HL-60 (cell line): ENCODE results near the gene MCCD1.

Experiments
- DNase-seq, 2 experiments: peaks; one replicate each; pipeline ENCODE4 v3.0.0-alpha.2; 2010 to 2020; ENCODE audit warnings: low read depth in 1 of 2, low spot score in 1 of 2
- H3K27ac ChIP-seq: fragments of 250-450 bp; sonication (Bioruptor Pico); replicated peaks from 2 replicates; pipeline ENCODE4 v1.5.1; 2020; ENCODE audit warnings: mild to moderate bottlenecking, moderate library complexity
- H3K27me3 ChIP-seq: fragments of 250-450 bp; sonication (Bioruptor Pico); 2 replicates; pipeline ENCODE4 v1.5.1; 2021; ENCODE audit warnings: mild to moderate bottlenecking, moderate library complexity; ENCODE audit not compliant: insufficient read depth, poor library complexity, severe bottlenecking
- H3K4me3 ChIP-seq: replicated peaks from 2 replicates; pipeline ENCODE4 v1.5.1; 2011; ENCODE audit warnings: mild to moderate bottlenecking, control low read depth, low read length; ENCODE audit not compliant: insufficient read depth
- GABPA ChIP-seq: IDR thresholded peaks from 2 replicates; pipeline ENCODE4 v1.6.1; 2012; ENCODE audit warnings: low read depth
- POLR2AphosphoS5 ChIP-seq: IDR thresholded peaks from 2 replicates; pipeline ENCODE4 v1.6.1; 2012; ENCODE audit warnings: low read depth
- SPI1 ChIP-seq: IDR thresholded peaks from 2 replicates; pipeline ENCODE4 v1.6.1; 2012; ENCODE audit warnings: low read depth, mild to moderate bottlenecking, borderline replicate concordance
- TF ChIP-seq, protein P1 (sequence below): IDR thresholded peaks from 2 replicates; pipeline ENCODE4 v1.6.1; 2012; ENCODE audit warnings: low read depth; ENCODE audit not compliant: insufficient replicate concordance
- TF ChIP-seq, protein P2 (sequence below): IDR thresholded peaks from one replicate; pipeline ENCODE4 v1.5.1; 2011; ENCODE audit warnings: low read length, control low read depth, inconsistent platforms; ENCODE audit not compliant: insufficient read depth

MCCD1 gene

DNA sequence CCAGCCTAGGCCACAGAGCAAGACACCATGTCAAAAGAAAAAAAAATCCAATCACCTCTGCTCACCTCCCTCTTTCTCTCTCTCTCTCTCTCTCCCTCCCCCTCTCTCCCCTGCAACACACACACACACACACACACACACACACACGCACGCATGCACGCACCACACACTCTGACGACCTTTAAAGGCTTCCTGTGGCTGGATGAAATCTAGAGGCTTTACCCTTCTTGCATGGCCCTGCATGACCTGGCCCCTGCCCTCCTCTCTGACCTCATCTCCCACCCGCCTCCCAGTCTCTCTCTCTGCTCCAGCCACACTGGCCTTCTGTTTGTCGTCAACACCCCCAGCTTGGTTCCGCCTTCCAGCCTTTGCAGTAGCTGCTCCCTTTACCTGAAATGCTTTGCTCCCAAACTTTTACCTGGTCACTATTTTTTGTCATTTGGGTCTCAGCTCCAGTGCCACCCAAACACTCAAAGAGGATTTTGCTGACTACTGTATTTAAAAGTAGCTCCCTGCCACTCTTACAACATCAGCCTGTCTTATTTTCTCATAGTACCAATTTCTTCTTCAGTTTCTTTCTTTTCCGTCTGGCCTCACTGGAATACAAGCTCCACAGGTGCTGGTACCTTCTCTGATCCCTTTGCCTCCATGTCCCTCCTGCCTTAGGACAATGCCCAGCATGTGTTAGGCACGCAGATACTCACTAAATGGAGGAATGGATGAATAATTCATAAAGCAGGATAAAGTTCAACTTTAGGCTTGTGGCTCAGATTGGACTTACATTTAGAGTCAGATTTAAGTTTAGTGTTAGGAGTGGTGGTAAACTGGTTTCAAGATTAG is 39.0 kb downstream of the MCCD1 start:
- DNase-seq: no peak
- H3K27ac ChIP-seq: no peak overlapping the region
- H3K27me3 ChIP-seq: no peaks in the 10 kb centered on the region
- TF ChIP-seq, protein P1, sequence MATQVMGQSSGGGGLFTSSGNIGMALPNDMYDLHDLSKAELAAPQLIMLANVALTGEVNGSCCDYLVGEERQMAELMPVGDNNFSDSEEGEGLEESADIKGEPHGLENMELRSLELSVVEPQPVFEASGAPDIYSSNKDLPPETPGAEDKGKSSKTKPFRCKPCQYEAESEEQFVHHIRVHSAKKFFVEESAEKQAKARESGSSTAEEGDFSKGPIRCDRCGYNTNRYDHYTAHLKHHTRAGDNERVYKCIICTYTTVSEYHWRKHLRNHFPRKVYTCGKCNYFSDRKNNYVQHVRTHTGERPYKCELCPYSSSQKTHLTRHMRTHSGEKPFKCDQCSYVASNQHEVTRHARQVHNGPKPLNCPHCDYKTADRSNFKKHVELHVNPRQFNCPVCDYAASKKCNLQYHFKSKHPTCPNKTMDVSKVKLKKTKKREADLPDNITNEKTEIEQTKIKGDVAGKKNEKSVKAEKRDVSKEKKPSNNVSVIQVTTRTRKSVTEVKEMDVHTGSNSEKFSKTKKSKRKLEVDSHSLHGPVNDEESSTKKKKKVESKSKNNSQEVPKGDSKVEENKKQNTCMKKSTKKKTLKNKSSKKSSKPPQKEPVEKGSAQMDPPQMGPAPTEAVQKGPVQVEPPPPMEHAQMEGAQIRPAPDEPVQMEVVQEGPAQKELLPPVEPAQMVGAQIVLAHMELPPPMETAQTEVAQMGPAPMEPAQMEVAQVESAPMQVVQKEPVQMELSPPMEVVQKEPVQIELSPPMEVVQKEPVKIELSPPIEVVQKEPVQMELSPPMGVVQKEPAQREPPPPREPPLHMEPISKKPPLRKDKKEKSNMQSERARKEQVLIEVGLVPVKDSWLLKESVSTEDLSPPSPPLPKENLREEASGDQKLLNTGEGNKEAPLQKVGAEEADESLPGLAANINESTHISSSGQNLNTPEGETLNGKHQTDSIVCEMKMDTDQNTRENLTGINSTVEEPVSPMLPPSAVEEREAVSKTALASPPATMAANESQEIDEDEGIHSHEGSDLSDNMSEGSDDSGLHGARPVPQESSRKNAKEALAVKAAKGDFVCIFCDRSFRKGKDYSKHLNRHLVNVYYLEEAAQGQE: no peak
- TF ChIP-seq GABPA: no peak
- no peak for TF ChIP-seq POLR2AphosphoS5
- TF ChIP-seq SPI1: no peak
- TF ChIP-seq, protein P2, sequence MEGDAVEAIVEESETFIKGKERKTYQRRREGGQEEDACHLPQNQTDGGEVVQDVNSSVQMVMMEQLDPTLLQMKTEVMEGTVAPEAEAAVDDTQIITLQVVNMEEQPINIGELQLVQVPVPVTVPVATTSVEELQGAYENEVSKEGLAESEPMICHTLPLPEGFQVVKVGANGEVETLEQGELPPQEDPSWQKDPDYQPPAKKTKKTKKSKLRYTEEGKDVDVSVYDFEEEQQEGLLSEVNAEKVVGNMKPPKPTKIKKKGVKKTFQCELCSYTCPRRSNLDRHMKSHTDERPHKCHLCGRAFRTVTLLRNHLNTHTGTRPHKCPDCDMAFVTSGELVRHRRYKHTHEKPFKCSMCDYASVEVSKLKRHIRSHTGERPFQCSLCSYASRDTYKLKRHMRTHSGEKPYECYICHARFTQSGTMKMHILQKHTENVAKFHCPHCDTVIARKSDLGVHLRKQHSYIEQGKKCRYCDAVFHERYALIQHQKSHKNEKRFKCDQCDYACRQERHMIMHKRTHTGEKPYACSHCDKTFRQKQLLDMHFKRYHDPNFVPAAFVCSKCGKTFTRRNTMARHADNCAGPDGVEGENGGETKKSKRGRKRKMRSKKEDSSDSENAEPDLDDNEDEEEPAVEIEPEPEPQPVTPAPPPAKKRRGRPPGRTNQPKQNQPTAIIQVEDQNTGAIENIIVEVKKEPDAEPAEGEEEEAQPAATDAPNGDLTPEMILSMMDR: no peak
- H3K4me3 ChIP-seq: no peak overlapping the region

DNA sequence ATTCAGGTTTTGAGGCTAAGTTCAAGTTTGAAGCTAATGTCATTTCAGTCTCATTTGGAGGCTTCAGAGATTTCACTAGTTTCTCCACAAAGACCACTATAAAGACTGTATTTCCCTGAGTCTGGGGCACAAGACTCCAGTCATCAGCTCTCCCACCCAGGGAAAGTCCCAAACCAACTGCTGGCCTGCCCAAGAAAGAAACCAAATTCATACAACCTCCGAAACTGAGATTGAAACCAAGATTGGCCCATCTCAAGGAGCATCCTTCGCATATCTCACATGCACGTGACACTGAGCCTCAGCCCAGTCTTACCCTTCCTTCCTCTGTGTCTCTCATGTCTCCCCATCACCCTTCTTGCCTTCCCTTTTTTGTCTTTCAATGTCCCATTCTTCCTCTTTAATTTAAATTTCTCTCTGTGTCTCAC is 39.8 kb downstream of the MCCD1 start:
- peak in 1 of 2 experiments; percentile 66 for DNase-seq
- TF ChIP-seq POLR2AphosphoS5 (no peak), SPI1 (peak; percentile 64; the same call in 1 of the 2 replicates), GABPA (no peak)
- TF ChIP-seq, protein P1: no peak
- TF ChIP-seq, protein P2: no peak
- H3K27me3 ChIP-seq: no peaks in the 10 kb centered on the region
- H3K4me3 ChIP-seq: no peak overlapping the region
- no peak overlapping the region for H3K27ac ChIP-seq

DNA sequence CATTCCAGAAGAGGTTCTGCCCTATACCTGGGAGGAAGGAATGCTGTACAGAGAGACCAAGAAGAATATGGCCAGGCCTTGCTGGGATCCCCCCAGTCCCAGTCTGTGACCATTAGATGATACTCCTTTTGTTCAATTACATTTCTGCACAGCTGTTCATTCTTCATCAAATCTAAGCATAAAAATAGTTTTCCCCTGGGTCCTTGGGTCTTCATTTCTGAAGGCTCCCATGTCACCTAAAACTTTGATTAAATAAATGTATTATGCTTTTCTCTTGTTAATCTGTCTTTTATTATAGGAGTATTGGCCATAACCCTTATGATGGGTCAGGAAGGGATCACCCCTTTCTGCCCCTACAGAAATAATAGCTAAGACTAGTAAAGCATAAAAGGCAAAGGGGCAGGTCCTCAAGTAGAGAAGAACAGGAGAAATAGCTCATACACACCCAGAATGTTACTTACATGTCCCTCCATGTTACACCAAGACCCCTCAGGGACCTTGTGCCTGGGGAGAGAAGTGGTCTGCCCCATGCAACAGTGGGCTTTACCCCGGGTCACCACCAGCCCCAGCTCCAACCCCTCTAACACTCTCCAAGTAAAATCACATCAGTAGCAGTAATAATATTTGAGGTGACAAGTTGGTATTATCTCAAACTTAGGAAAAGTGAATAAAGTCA is 41.2 kb downstream of the MCCD1 start:
- Histone ChIP-seq H3K4me3 (no peak overlapping the region), H3K27ac (no peak overlapping the region), H3K27me3 (no peaks in the 10 kb centered on the region)
- TF ChIP-seq GABPA: no peak
- TF ChIP-seq, protein P1: no peak
- TF ChIP-seq, protein P2: no peak
- TF ChIP-seq SPI1: no peak
- TF ChIP-seq POLR2AphosphoS5: no peak
- no peak for DNase-seq
